ENCODE measurements around the gene ETV6. TPM values are rescaled to one million over a fixed set of nuclear protein-coding genes. Genes with fewer than 3 reads are reported as not detected.
A peak's percentile ranks its signal among the peaks of the same experiment; 100 is the strongest.

The ETV6 gene
- total and polyA plus RNA-seq, 12 donors, result 2.7 to 33.5 (median 15.2) TPM

GRCh38 chr12:11773889-11774677 is 124.6 kb downstream of the ETV6 start:
- ATAC-seq (peak in 4 of 8 donors; percentile 23 to 44 (median 34)), DNase-seq (no peak)
- Histone ChIP-seq H3K4me3 (no peak overlapping the region), H3K36me3 (peaks cover 0 to 11% (median 0%) of the 10 kb centered on the region in 9 donors), H3K4me1 (peaks cover 0 to 72% (median 30%) of the 10 kb centered on the region in 9 donors), H3K27me3 (no peaks in the 10 kb centered on the region), H3K9me3 (no peaks in the 10 kb centered on the region), H3K27ac (peak overlapping the region in 1 of 10 donors; percentile 64)
- WGBS, 2 donors, result 90 to 93% methylated on average over 10 of the region's 10 CpGs
- no peak for TF ChIP-seq CTCF (IDR thresholded peaks at IDR 0.05)
- intact Hi-C loops (cut with DNase I), result no loop called here

GRCh38 chr12:11774821-11775220 is 125.3 kb downstream of the ETV6 start:
- ATAC-seq, result no peak
- intact Hi-C loops (cut with DNase I), result no loop called here
- no peak for DNase-seq
- peak overlapping the region in 2 of 10 donors; percentile 5 to 64 for H3K27ac ChIP-seq
- H3K4me3 ChIP-seq, result no peak overlapping the region
- H3K27me3 ChIP-seq, result no peaks in the 10 kb centered on the region
- peaks cover 0 to 11% (median 0%) of the 10 kb centered on the region in 9 donors for H3K36me3 ChIP-seq
- no peak for TF ChIP-seq CTCF (IDR thresholded peaks at IDR 0.05)
- H3K4me1 ChIP-seq, result peaks cover 2 to 71% (median 31%) of the 10 kb centered on the region in 9 donors
- H3K9me3 ChIP-seq, result no peaks in the 10 kb centered on the region
- WGBS, 2 donors, result 74 to 87% methylated on average over 6 of the region's 6 CpGs

- WGBS, 2 donors, result 84 to 92% methylated on average over 3 of the region's 3 CpGs
- no peaks in the 10 kb centered on the region for H3K9me3 ChIP-seq
- H3K4me1 ChIP-seq, result peaks cover 2 to 64% (median 33%) of the 10 kb centered on the region in 9 donors
- no peak for TF ChIP-seq CTCF (IDR thresholded peaks at IDR 0.05)
- no peaks in the 10 kb centered on the region for H3K27me3 ChIP-seq
- no peak overlapping the region for H3K4me3 ChIP-seq
- ATAC-seq, result no peak
- no peak overlapping the region for H3K27ac ChIP-seq
- peaks cover 0 to 11% (median 0%) of the 10 kb centered on the region in 9 donors for H3K36me3 ChIP-seq
- intact Hi-C loops (cut with DNase I), result no loop called here
- DNase-seq, result no peak
Observed at GRCh38 chr12:11776316-11776715, 126.8 kb downstream of the ETV6 start.

GRCh38 chr12:11777451-11777850 is 128.0 kb downstream of the ETV6 start:
- DNase-seq (no peak), ATAC-seq (no peak)
- Histone ChIP-seq H3K27me3 (no peaks in the 10 kb centered on the region), H3K9me3 (no peaks in the 10 kb centered on the region), H3K4me3 (no peak overlapping the region), H3K27ac (peak overlapping the region in 1 of 10 donors; percentile 65), H3K36me3 (peaks cover 0 to 11% (median 0%) of the 10 kb centered on the region in 9 donors), H3K4me1 (peaks cover 2 to 60% (median 31%) of the 10 kb centered on the region in 9 donors)
- no peak for TF ChIP-seq CTCF (IDR thresholded peaks at IDR 0.05)
- intact Hi-C loops (cut with DNase I), result no loop called here
- WGBS, 2 donors, result 97 to 99% methylated on average over 4 of the region's 4 CpGs
